Lung (tissue), 12 donors: ENCODE results near the gene PRKACB. TPM values are rescaled to one million over a fixed set of nuclear protein-coding genes. Genes with fewer than 3 reads are reported as not detected.

ENCODE experiments used
- ATAC-seq: fragments of 200-7000 bp; cut with Tn5 transposase; one replicate; pipeline ENCODE4 v1.9.1; 2020; ENCODE audit warnings: moderate number of reproducible peaks; ENCODE audit not compliant: insufficient read depth, low FRiP score
- DNase-seq, 3 donors: peaks; one replicate each; pipeline ENCODE4 v3.0.0-alpha.2; 2013 to 2017
- H3K27ac ChIP-seq, 2 donors: one replicate each; pipeline ENCODE4 v1.5.1; 2013; ENCODE audit warnings: mild to moderate bottlenecking in 2 of 2, moderate library complexity in 2 of 2, control low read depth in 1 of 2, inconsistent platforms in 1 of 2, low read depth in 1 of 2, low read length in 1 of 2
- H3K27me3 ChIP-seq, 3 donors: one replicate each; pipeline ENCODE4 v1.5.1; 2013; ENCODE audit warnings: low read length in 2 of 3; ENCODE audit not compliant: control insufficient read depth in 3 of 3, insufficient read depth in 3 of 3
- H3K36me3 ChIP-seq, 4 donors: one replicate each; pipeline ENCODE4 v1.5.1; 2013; ENCODE audit warnings: low read length in 4 of 4, mild to moderate bottlenecking in 1 of 4, moderate library complexity in 1 of 4; ENCODE audit not compliant: control insufficient read depth in 4 of 4, insufficient read depth in 4 of 4
- H3K4me1 ChIP-seq, 5 donors: one replicate each; pipeline ENCODE4 v1.5.1; 2013; ENCODE audit warnings: low read length in 5 of 5, mild to moderate bottlenecking in 2 of 5, moderate library complexity in 1 of 5; ENCODE audit not compliant: control insufficient read depth in 5 of 5, insufficient read depth in 5 of 5
- H3K4me3 ChIP-seq: one replicate; pipeline ENCODE4 v1.5.1; 2013; ENCODE audit warnings: mild to moderate bottlenecking, control low read depth, moderate library complexity
- H3K9ac ChIP-seq, 2 donors: one replicate each; pipeline ENCODE4 v1.5.1; 2013; ENCODE audit warnings: low read length in 2 of 2, control low read depth in 1 of 2; ENCODE audit not compliant: insufficient read depth in 1 of 2
- H3K9me3 ChIP-seq, 4 donors: one replicate each; pipeline ENCODE4 v1.5.1; 2013; ENCODE audit warnings: low read length in 3 of 4, mild to moderate bottlenecking in 1 of 4, moderate library complexity in 1 of 4; ENCODE audit not compliant: control insufficient read depth in 4 of 4, insufficient read depth in 3 of 4
- WGBS, 2 donors: extraction: QIAGEN DNeasy Blood & Tissue Kit; methylation state at CpG; one replicate each; pipeline ENCODE4 v1.1.7; 2013; 5-methylcytosine and 5-hydroxymethylcytosine counted together
- polyA plus RNA-seq, 2 donors: library from polyadenylated mRNA; stranded (reverse); fragments of 200-250 nt; gene quantifications; one replicate each; pipeline ENCODE4 v1.2.1, GENCODE V29; 2013
- total RNA-seq, 2 donors: library from RNA; depleted of rRNA in 1 of 2; stranded (reverse); fragments of >200 nt in 1 of 2; gene quantifications; one replicate each; pipeline ENCODE4 v1.2.1, GENCODE V29; 2014 to 2021
- TF ChIP-seq, protein P1 (sequence below): IDR thresholded peaks from 2 replicates; pipeline ENCODE4 v1.5.1; 2012; ENCODE audit warnings: mild to moderate bottlenecking; ENCODE audit errors: control extremely low read depth, extremely low read depth
- donor health status: control.
- donor health status: control.
- donor health status: Bipolar disorder and iron deficiency.
- donor health status: healthy.
- donor health status: DM: yes; HTN: yes; CAD: no.

The PRKACB gene
- total and polyA plus RNA-seq, 4 donors, result 4.2 to 43.1 (median 11.4) TPM

DNA sequence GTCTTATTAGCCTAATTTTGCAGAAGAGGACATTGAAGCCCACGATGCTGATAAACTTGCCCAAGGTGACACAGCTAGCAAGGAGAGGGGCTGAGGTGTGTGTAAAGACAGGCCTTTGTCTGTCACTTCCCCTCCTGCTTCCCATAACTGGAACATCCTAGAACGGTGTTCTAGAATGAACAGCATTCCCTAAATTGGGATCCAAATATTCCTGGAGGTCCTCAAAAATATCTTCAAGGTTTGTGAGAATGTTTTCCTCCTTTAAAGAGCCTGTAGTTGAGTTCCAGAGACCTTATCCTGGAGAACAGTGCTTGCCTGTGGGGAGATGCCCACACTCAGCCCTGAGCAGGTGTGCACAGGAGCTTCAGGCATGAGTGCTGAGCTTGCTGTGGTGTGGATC lies 115.9 kb downstream of the PRKACB start:
- Histone ChIP-seq H3K27me3 (no peaks in the 10 kb centered on the region), H3K36me3 (no peaks in the 10 kb centered on the region), H3K4me1 (no peaks in the 10 kb centered on the region), H3K9ac (no peak overlapping the region), H3K27ac (no peak overlapping the region), H3K4me3 (no peak overlapping the region), H3K9me3 (no peaks in the 10 kb centered on the region)
- WGBS, 2 donors, result 86 to 91% methylated on average over 2 of the region's 2 CpGs
- TF ChIP-seq, protein P1, sequence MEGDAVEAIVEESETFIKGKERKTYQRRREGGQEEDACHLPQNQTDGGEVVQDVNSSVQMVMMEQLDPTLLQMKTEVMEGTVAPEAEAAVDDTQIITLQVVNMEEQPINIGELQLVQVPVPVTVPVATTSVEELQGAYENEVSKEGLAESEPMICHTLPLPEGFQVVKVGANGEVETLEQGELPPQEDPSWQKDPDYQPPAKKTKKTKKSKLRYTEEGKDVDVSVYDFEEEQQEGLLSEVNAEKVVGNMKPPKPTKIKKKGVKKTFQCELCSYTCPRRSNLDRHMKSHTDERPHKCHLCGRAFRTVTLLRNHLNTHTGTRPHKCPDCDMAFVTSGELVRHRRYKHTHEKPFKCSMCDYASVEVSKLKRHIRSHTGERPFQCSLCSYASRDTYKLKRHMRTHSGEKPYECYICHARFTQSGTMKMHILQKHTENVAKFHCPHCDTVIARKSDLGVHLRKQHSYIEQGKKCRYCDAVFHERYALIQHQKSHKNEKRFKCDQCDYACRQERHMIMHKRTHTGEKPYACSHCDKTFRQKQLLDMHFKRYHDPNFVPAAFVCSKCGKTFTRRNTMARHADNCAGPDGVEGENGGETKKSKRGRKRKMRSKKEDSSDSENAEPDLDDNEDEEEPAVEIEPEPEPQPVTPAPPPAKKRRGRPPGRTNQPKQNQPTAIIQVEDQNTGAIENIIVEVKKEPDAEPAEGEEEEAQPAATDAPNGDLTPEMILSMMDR, result no peak
- ATAC-seq, result no peak
- no peak for DNase-seq

DNA sequence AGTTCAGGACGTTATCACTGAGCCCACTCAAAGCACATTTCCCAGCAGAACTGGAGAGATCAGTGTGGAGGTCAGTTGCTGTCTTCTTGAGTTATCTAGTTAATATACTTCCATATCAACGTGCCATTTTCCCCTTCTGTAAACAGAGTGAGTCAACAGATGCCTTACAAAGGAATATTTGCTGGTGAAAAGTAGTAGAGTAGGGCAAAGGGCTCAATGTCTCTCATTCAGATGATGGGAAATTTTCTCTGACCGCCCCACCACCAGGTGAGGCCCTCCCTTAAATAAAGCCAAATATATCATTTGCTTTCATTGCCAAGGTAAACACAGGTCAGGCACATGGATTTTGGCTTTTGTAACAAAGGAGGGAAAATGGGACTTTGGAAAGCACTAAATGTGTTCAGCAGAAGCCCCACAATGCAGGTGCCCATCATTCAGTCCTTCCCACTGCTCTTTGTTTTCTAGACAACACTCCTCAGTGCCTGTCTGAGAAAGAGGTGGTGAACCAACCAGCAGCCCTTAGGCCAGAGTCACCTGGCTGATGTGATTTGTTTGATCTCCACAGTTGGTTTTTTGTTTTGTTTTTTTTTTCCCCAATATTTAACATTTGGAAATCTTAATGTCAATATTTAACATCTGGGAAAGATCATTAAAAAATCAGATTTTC lies 116.9 kb downstream of the PRKACB start:
- TF ChIP-seq, protein P1, result no peak
- Histone ChIP-seq H3K27ac (no peak overlapping the region), H3K9me3 (no peaks in the 10 kb centered on the region), H3K36me3 (no peaks in the 10 kb centered on the region), H3K4me1 (no peaks in the 10 kb centered on the region), H3K4me3 (no peak overlapping the region), H3K27me3 (no peaks in the 10 kb centered on the region), H3K9ac (no peak overlapping the region)
- 49 to 72% methylated on average over 3 of the region's 3 CpGs for WGBS, 2 donors
- ATAC-seq (no peak), DNase-seq (no peak)

DNA sequence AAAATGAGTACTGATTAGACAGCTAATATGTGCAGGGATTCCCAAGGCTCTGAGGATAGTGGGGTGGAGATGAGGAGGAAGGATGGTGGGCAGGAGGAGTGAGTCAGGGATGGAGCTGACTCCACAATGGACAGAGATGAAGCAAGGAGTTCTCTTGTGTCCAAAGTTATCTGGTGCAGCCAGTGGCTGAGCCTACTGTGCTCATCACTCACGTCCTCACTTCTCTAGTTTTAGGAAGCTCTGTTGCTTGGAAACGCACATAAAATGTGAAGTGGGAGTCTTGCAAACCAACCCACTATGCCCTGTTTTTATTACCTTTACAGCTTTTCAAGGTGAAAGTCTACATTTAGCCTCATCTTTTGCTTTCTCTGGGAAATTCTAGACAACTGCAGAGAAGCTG lies 120.9 kb downstream of the PRKACB start:
- DNase-seq (no peak), ATAC-seq (no peak)
- H3K36me3 ChIP-seq, result no peaks in the 10 kb centered on the region
- TF ChIP-seq, protein P1, result no peak
- H3K27ac ChIP-seq, result no peak overlapping the region
- H3K9ac ChIP-seq, result no peak overlapping the region
- H3K9me3 ChIP-seq, result no peaks in the 10 kb centered on the region
- no peaks in the 10 kb centered on the region for H3K4me1 ChIP-seq
- 81 to 89% methylated on average over 2 of the region's 2 CpGs for WGBS, 2 donors
- no peaks in the 10 kb centered on the region for H3K27me3 ChIP-seq
- H3K4me3 ChIP-seq, result no peak overlapping the region

DNA sequence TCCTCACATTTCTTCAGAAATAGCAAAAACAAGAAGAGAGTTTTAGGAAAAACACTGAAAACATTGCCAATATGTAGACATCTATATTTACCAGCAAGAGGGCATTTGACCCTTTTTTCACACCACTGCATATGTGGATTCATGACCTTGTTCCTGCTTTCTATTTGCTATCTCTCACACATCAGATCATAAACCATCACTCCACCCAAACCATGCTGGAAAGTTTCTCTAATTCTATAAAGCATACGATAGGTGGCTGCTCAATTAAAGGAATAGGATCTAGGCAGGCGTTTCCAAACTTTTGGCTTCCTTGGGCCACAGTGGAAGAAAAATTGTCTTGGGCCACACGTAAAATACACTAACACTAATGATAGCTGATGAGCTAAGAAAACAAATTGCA lies 121.8 kb downstream of the PRKACB start:
- DNase-seq (no peak), ATAC-seq (no peak)
- Histone ChIP-seq H3K4me3 (no peak overlapping the region), H3K27me3 (no peaks in the 10 kb centered on the region), H3K36me3 (no peaks in the 10 kb centered on the region), H3K9ac (no peak overlapping the region), H3K9me3 (no peaks in the 10 kb centered on the region), H3K4me1 (no peaks in the 10 kb centered on the region), H3K27ac (no peak overlapping the region)
- TF ChIP-seq, protein P1, result no peak
- WGBS, 2 donors, result 91 to 94% methylated on average over 3 of the region's 3 CpGs
